Spleen (tissue), 11 donors: ENCODE results near the gene FAM117A. TPM values are rescaled to one million over a fixed set of nuclear protein-coding genes. Genes with fewer than 3 reads are reported as not detected.

Experiments used
- DNase-seq: peaks from one replicate; pipeline ENCODE4 v3.0.0-alpha.2; 2020
- H3K27ac ChIP-seq, 8 donors: fragments of 200-600 bp; sonication (generic) in 7 of 8; 1 replicate in 4 of 8; 2 replicates in 4 of 8; pipeline versions ENCODE4 v1.5.0 to v1.8.0; 2016 to 2021; ENCODE audit warnings: inconsistent platforms in 4 of 8, mild to moderate bottlenecking in 4 of 8, moderate library complexity in 1 of 8
- H3K27me3 ChIP-seq, 7 donors: fragments of 200-600 bp; sonication (generic) in 6 of 7; replicated peaks in 1 of 7; 1 replicate in 4 of 7; 2 replicates in 3 of 7; pipeline versions ENCODE4 v1.5.0 to v1.8.0; 2016 to 2021; ENCODE audit warnings: inconsistent platforms in 3 of 7, mild to moderate bottlenecking in 1 of 7
- H3K36me3 ChIP-seq, 6 donors: fragments of 200-600 bp; sonication (generic) in 5 of 6; 1 replicate in 4 of 6; 2 replicates in 2 of 6; pipeline versions ENCODE4 v1.5.0 to v1.8.0; 2016 to 2021; ENCODE audit warnings: inconsistent platforms in 2 of 6
- H3K4me1 ChIP-seq, 6 donors: fragments of 200-600 bp; sonication (generic) in 5 of 6; 1 replicate in 3 of 6; 2 replicates in 3 of 6; pipeline versions ENCODE4 v1.5.0 to v1.8.0; 2016 to 2021; ENCODE audit warnings: inconsistent platforms in 3 of 6
- H3K4me3 ChIP-seq, 8 donors: fragments of 200-600 bp; sonication (generic) in 7 of 8; 1 replicate in 4 of 8; 2 replicates in 4 of 8; pipeline versions ENCODE4 v1.5.0 to v1.8.0; 2016 to 2021; ENCODE audit warnings: inconsistent platforms in 4 of 8, mild to moderate bottlenecking in 4 of 8, moderate library complexity in 2 of 8
- H3K9me3 ChIP-seq, 8 donors: fragments of 200-600 bp; sonication (generic) in 7 of 8; 1 replicate in 4 of 8; 2 replicates in 4 of 8; pipeline versions ENCODE4 v1.5.0 to v1.8.0; 2016 to 2021; ENCODE audit warnings: inconsistent platforms in 4 of 8
- CTCF ChIP-seq, 11 experiments: fragments of 200-600 bp in 7 of 11; fragments of 450-650 bp in 4 of 11; sonication (generic) in 4 of 11; IDR thresholded peaks in 8 of 11; conservative IDR thresholded peaks in 3 of 11; 1 replicate in 7 of 11; 2 replicates in 4 of 11; pipeline versions ENCODE4 v1.4.0 to v1.8.0; 2016 to 2021; ENCODE audit warnings: antibody characterized with exemption in 11 of 11, inconsistent platforms in 4 of 11, mild to moderate bottlenecking in 1 of 11
- POLR2A ChIP-seq, 3 donors: fragments of 450-650 bp; IDR thresholded peaks; one replicate each; pipeline ENCODE4 v1.5.1; 2017; ENCODE audit warnings: antibody characterized with exemption in 3 of 3, mild to moderate bottlenecking in 1 of 3
- POLR2AphosphoS5 ChIP-seq, 3 donors: sonication (generic); formaldehyde crosslinking; IDR thresholded peaks; one replicate each; pipeline ENCODE4 v1.5.1; 2017; ENCODE audit warnings: antibody characterized with exemption in 3 of 3
- WGBS, 5 donors: extraction: QIAGEN DNeasy Blood & Tissue Kit in 3 of 5; methylation state at CpG; one replicate each; pipeline versions ENCODE4 v1.1.5 to v1.1.7; 2013 to 2018; 5-methylcytosine and 5-hydroxymethylcytosine counted together
- intact Hi-C: fragments of 100-400 bp; cut with DNase I; formaldehyde crosslinking; loops from one replicate; pipeline ENCODE4 v1.15.0; 2023; ENCODE audit warnings: low total_unique reads
- polyA plus RNA-seq, 3 donors: library from polyadenylated mRNA; stranded (reverse); fragments of 200-250 nt; gene quantifications; one replicate each; pipeline ENCODE4 v1.2.1, GENCODE V29; 2013
- total RNA-seq, 7 donors: library from RNA; depleted of rRNA in 3 of 7; stranded (reverse); fragments of >200 nt in 3 of 7; fragmentation: NEBNext Ultra II Directional in 4 of 7; extraction: Animal tissue kit (Norgen Biotek cat#: 25700) in 4 of 7; gene quantifications; one replicate each; pipeline versions ENCODE4 v1.1.0 to v1.2.1, GENCODE V29; 2016 to 2021
- donor health status: healthy with polysubstance abuse.
- donor health status: DM: no; HTN: no; CAD: no; lungs with moderate emphysema.
- donor health status: DM: no; HTN: no; CAD: no.
- donor health status: Bipolar disorder and iron deficiency.
- donor health status: healthy.
- donor health status: DM: no; HTN: no; CAD: no.
- donor health status: DM: yes; HTN: yes; CAD: no.

Gene FAM117A
- total and polyA plus RNA-seq, 10 donors = 15.6 to 87.4 (median 47.4) TPM

- DNase-seq = no peak
- intact Hi-C loops = no loop called here
- Histone ChIP-seq H3K36me3 (no peaks in the 10 kb centered on the region), H3K27ac (peak overlapping the region; percentile 51 to 85 (median 81)), H3K27me3 (no peaks in the 10 kb centered on the region), H3K4me3 (no peak overlapping the region), H3K4me1 (peaks cover 14 to 65% (median 41%) of the 10 kb centered on the region in 6 donors), H3K9me3 (no peaks in the 10 kb centered on the region)
- 64 to 78% (median 76%) methylated on average over 8 of the region's 8 CpGs for WGBS, 5 donors
- TF ChIP-seq POLR2A (IDR thresholded peaks at IDR 0.05) = no peak
These were observed 12.8 kb upstream of the FAM117A start for GRCh38 chr17:49776551-49777300.

GRCh38 chr17:49775546-49776260 is 11.8 kb upstream of the FAM117A start:
- TF ChIP-seq POLR2AphosphoS5 (IDR thresholded peaks at IDR 0.05) = peak in 2 of 3 donors; percentile 45 to 60
- TF ChIP-seq POLR2A (IDR thresholded peaks at IDR 0.05) = no peak
- intact Hi-C loops = no loop called here
- Histone ChIP-seq H3K27me3 (no peaks in the 10 kb centered on the region), H3K27ac (peak overlapping the region; percentile 51 to 85 (median 81)), H3K9me3 (no peaks in the 10 kb centered on the region), H3K4me3 (no peak overlapping the region), H3K36me3 (no peaks in the 10 kb centered on the region), H3K4me1 (peaks cover 14 to 60% (median 41%) of the 10 kb centered on the region in 6 donors)
- DNase-seq = peak; percentile 81
- 53 to 81% (median 60%) methylated on average over 8 of the region's 8 CpGs for WGBS, 5 donors

- WGBS, 5 donors = 82 to 96% (median 89%) methylated on average over 3 of the region's 3 CpGs
- no peaks in the 10 kb centered on the region for H3K27me3 ChIP-seq
- no peaks in the 10 kb centered on the region for H3K9me3 ChIP-seq
- intact Hi-C loops = no loop called here
- H3K4me1 ChIP-seq = peaks cover 7 to 25% (median 15%) of the 10 kb centered on the region in 6 donors
- no peaks in the 10 kb centered on the region for H3K36me3 ChIP-seq
- no peak for TF ChIP-seq CTCF (IDR thresholded peaks at IDR 0.05 in 8 of 11, conservative IDR thresholded peaks at IDR 0.05 in 3 of 11)
- TF ChIP-seq POLR2AphosphoS5 (IDR thresholded peaks at IDR 0.05) = no peak
- TF ChIP-seq POLR2A (IDR thresholded peaks at IDR 0.05) = no peak
- no peak overlapping the region for H3K4me3 ChIP-seq
- DNase-seq = no peak
- no peak overlapping the region for H3K27ac ChIP-seq
These were observed 3.1 kb upstream of the FAM117A start for GRCh38 chr17:49766918-49767530.

- peak overlapping the region in 7 of 8 donors; percentile 67 to 96 (median 90) for H3K4me3 ChIP-seq
These were observed 739 bp upstream of the FAM117A start for GRCh38 chr17:49764559-49765180.

More at GRCh38 chr17:49764559-49765180, 739 bp upstream of the FAM117A start:
- Histone ChIP-seq H3K27me3 (no peaks in the 10 kb centered on the region), H3K36me3 (peaks cover 0 to 9% (median 0%) of the 10 kb centered on the region in 6 donors), H3K4me1 (peaks cover 28 to 48% (median 37%) of the 10 kb centered on the region in 6 donors), H3K27ac (peak overlapping the region in 6 of 8 donors; percentile 74 to 92 (median 90)), H3K9me3 (no peaks in the 10 kb centered on the region)
- 29 to 39% (median 33%) methylated on average over 8 of the region's 8 CpGs for WGBS, 5 donors
- intact Hi-C loops = no loop called here
- no peak for TF ChIP-seq POLR2A (IDR thresholded peaks at IDR 0.05)
- TF ChIP-seq CTCF (IDR thresholded peaks at IDR 0.05 in 8 of 11, conservative IDR thresholded peaks at IDR 0.05 in 3 of 11) = peak in 1 of 11 experiments; percentile 1
- DNase-seq = no peak
